CD4-positive, alpha-beta memory T cell (primary cell): ENCODE data around the gene CKLF. TPM values are rescaled to one million over a fixed set of nuclear protein-coding genes. Genes with fewer than 3 reads are reported as not detected.
"Not testable (repeated sequence)": the region's sequence is repeated elsewhere in the genome, so short reads cannot be mapped to it uniquely, and the experiment has no call there.

Experiments
- CTCF ChIA-PET: fragments of 350-600 bp; sonication (Branson Sonifier 250); formaldehyde crosslinking; loops from one replicate; lab custom pipeline; 2021; ENCODE audit warnings: inconsistent platforms; ENCODE audit not compliant: partially characterized antibody; lab: Charles Lee
- POLR2A ChIA-PET: fragments of 350-600 bp; sonication (Branson Sonifier 250); formaldehyde crosslinking; loops from one replicate; lab custom pipeline; 2021; ENCODE audit not compliant: partially characterized antibody; lab: Charles Lee
- DNase-seq, 5 donors: peaks; one replicate each; pipeline versions ENCODE4 v3.0.0 to v3.0.0-alpha.2; 2020 to 2022; ENCODE audit warnings: mixed read lengths in 1 of 5
- H3K27ac ChIP-seq: one replicate; pipeline ENCODE4 v1.7.0; 2013; ENCODE audit warnings: low read depth, low read length
- H3K27me3 ChIP-seq: 2 replicates; pipeline ENCODE4 v1.7.0; 2013; ENCODE audit warnings: mild to moderate bottlenecking, low read length, moderate library complexity; ENCODE audit not compliant: insufficient read depth
- H3K36me3 ChIP-seq: 2 replicates; pipeline ENCODE4 v1.7.0; 2013; ENCODE audit warnings: mild to moderate bottlenecking, low read length, moderate library complexity; ENCODE audit not compliant: insufficient read depth
- H3K4me1 ChIP-seq: 2 replicates; pipeline ENCODE4 v1.7.0; 2013; ENCODE audit warnings: mild to moderate bottlenecking, low read length, moderate library complexity; ENCODE audit not compliant: insufficient read depth
- H3K4me3 ChIP-seq, 2 donors: one replicate each; pipeline ENCODE4 v1.7.0; 2013; ENCODE audit warnings: low read length in 2 of 2, mild to moderate bottlenecking in 1 of 2
- H3K9me3 ChIP-seq, 2 donors: one replicate each; pipeline ENCODE4 v1.7.0; 2013; ENCODE audit warnings: low read length in 2 of 2, control low read depth in 1 of 2; ENCODE audit not compliant: control insufficient read depth in 1 of 2
- H3K27ac Mint-ChIP-seq, 7 donors: one replicate each; pipeline ENCODE4 v1.8.0; 2020 to 2021; ENCODE audit warnings: mixed read lengths in 7 of 7, mild to moderate bottlenecking in 6 of 7, inconsistent platforms in 3 of 7, moderate library complexity in 3 of 7
- H3K27me3 Mint-ChIP-seq, 2 donors: one replicate each; pipeline ENCODE4 v1.8.0; 2020 to 2021; ENCODE audit warnings: mixed read lengths in 2 of 2
- H3K36me3 Mint-ChIP-seq, 2 donors: one replicate each; pipeline ENCODE4 v1.8.0; 2020 to 2021; ENCODE audit warnings: mixed read lengths in 2 of 2, inconsistent platforms in 1 of 2, mild to moderate bottlenecking in 1 of 2
- H3K4me1 Mint-ChIP-seq, 4 donors: one replicate each; pipeline ENCODE4 v1.8.0; 2020 to 2021; ENCODE audit warnings: mixed read lengths in 4 of 4, mild to moderate bottlenecking in 1 of 4
- H3K4me3 Mint-ChIP-seq, 8 donors: one replicate each; pipeline ENCODE4 v1.8.0; 2020 to 2021; ENCODE audit warnings: mixed read lengths in 8 of 8, mild to moderate bottlenecking in 7 of 8, moderate library complexity in 6 of 8, inconsistent platforms in 3 of 8
- H3K9me3 Mint-ChIP-seq, 8 donors: one replicate each; pipeline ENCODE4 v1.8.0; 2020 to 2021; ENCODE audit warnings: mixed read lengths in 8 of 8, mild to moderate bottlenecking in 5 of 8, inconsistent platforms in 3 of 8, moderate library complexity in 1 of 8
- intact Hi-C: fragments of 100-400 bp; cut with micrococcal nuclease; formaldehyde crosslinking; loops from one replicate; pipeline ENCODE4 v1.15.1; 2023
- polyA plus RNA-seq, 2 donors: library from polyadenylated mRNA; unstranded; fragments of 300-500 nt; fragmentation: Illumina TruSeq; gene quantifications; one replicate each; pipeline ENCODE4 v1.2.3, GENCODE V29; 2021
- total RNA-seq, 2 experiments: library from RNA; stranded (reverse); gene quantifications; one replicate each; pipeline ENCODE4 v1.2.3, GENCODE V29; 2021

Gene CKLF
- total and polyA plus RNA-seq, 4 experiments from 2014 or later, result 71.0 to 173 (median 115) TPM

DNA sequence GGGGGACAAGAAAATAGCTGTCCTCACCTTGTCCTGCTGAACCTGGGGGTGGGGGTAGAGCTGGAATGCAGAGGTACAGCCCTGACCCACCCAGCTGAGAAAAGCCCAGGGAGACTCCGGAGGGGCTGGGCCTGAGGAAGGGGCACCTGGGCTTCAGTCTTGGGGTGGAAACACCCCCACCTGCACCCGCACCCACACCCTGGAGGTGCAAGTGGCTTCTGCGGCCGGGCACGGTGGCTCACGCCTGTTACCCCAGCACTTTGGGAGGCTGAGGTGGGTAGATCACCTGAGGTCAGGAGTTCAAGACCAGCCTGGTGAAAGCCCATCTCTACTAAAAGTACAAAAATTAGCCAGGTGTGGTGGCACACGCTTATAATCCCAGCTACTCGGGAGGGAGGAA lies 59.5 kb downstream of the CKLF start:
- DNase-seq, intact Hi-C loops, CTCF ChIA-PET, H3K4me3 ChIP-seq, H3K27ac ChIP-seq, H3K4me3 Mint-ChIP-seq, H3K27ac Mint-ChIP-seq, H3K9me3 Mint-ChIP-seq, POLR2A ChIA-PET, H3K27me3 ChIP-seq, H3K27me3 Mint-ChIP-seq, H3K9me3 ChIP-seq: not testable (repeated sequence)
- peaks cover 48% of the 10 kb centered on the region for H3K36me3 ChIP-seq
- H3K4me1 Mint-ChIP-seq, result peaks cover 3 to 21% (median 12%) of the 10 kb centered on the region in 4 donors
- peaks cover 24% of the 10 kb centered on the region for H3K4me1 ChIP-seq
- H3K36me3 Mint-ChIP-seq, result peaks cover 13 to 34% of the 10 kb centered on the region in 2 donors

DNA sequence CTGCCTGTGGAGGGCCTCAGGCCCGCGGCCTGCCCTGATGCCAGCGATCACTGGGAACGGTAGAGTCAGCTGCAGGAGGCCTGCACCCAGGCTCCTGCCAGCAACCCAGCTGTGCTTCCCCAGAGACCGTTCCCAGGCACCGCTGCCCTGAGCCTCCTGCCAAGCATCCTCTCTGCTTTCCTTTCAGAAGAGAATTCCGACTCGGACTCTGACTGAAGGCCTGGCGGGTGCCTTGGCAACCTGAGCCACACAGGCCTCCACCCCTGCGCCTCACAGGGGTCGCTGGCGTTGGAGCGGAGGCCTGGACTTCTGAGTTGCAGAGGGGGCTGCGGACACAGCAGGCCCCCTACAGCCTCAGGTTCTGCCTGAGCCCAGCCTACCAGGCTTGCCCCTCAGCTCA lies 60.0 kb downstream of the CKLF start:
- Mint-ChIP-seq H3K27ac (peak overlapping the region in 1 of 7 donors; percentile 75), H3K4me1 (peaks cover 3 to 16% (median 9%) of the 10 kb centered on the region in 4 donors), H3K27me3 (no peaks in the 10 kb centered on the region), H3K36me3 (peaks cover 13 to 34% of the 10 kb centered on the region in 2 donors), H3K9me3 (no peaks in the 10 kb centered on the region), H3K4me3 (no peak overlapping the region)
- H3K4me1 ChIP-seq, result peaks cover 18% of the 10 kb centered on the region
- H3K36me3 ChIP-seq, result peaks cover 48% of the 10 kb centered on the region
- H3K27me3 ChIP-seq, result no peaks in the 10 kb centered on the region
- ChIA-PET CTCF (interaction anchor here (1.4 kb wide), 1 partner anchor 22 kb away, joined by 3 read pairs; no protein-coding TSS in a partner anchor), POLR2A (no interaction called here)
- intact Hi-C loops, result no loop called here
- no peak overlapping the region for H3K4me3 ChIP-seq
- no peaks in the 10 kb centered on the region for H3K9me3 ChIP-seq
- no peak for DNase-seq
- H3K27ac ChIP-seq, result no peak overlapping the region

DNA sequence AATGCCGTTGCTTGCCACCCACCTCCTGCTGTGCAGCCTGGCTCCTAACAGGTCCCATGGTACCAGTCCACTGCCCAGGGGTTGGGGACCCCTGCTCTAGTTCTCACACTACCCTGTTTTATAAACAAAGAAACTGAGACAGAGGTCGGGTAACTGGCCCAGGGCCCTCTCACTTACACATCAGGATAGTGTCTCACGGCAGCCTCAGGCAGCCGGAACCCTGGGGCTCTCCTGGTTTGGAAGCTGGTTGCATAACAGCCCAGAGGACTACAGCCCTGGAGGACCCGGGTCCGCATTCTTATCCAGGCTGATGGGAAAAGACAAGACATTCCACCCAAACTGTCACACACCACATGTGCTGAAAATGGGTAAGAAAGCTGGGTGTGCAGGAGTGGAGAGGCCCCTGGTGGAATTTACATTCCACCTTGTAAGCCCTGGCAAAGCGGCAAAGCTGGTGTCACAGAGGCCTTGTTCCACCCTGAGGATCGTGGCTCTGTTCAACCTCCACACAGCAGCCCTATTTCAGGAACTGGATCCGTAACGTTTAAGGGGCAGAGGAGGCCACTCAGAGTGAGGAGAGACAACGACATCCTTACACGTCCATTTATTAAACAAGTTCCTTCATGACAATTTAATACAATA lies 61.9 kb downstream of the CKLF start:
- Histone ChIP-seq H3K4me1 (no peaks in the 10 kb centered on the region), H3K9me3 (no peaks in the 10 kb centered on the region), H3K27ac (no peak overlapping the region), H3K27me3 (no peaks in the 10 kb centered on the region), H3K36me3 (peaks cover 42% of the 10 kb centered on the region), H3K4me3 (no peak overlapping the region)
- Mint-ChIP-seq H3K9me3 (no peaks in the 10 kb centered on the region), H3K4me1 (no peaks in the 10 kb centered on the region), H3K36me3 (peaks cover 13 to 29% of the 10 kb centered on the region in 2 donors), H3K27me3 (no peaks in the 10 kb centered on the region), H3K4me3 (no peak overlapping the region), H3K27ac (no peak overlapping the region)
- no peak for DNase-seq
- POLR2A ChIA-PET, result no interaction called here
- CTCF ChIA-PET, result interaction anchor here (1.3 kb wide), 1 partner anchor 37 kb away, joined by 4 read pairs; no protein-coding TSS in a partner anchor
- intact Hi-C loops, result no loop called here

Other genes starting within 250 kb of the CKLF start
- gene CDH5, start 185.9 kb upstream of the CKLF start, total RNA-seq, result not detected
- gene CDH5, start 185.9 kb upstream of the CKLF start, polyA plus RNA-seq, result not detected
- gene BEAN1, start 125.3 kb upstream of the CKLF start, total RNA-seq, result not detected
- gene BEAN1, start 125.3 kb upstream of the CKLF start, polyA plus RNA-seq, result under 1 TPM in 1 of 2 donors, not detected in 1; 0.23 TPM
- gene TK2, start 2.5 kb upstream of the CKLF start, total RNA-seq, result 10 to 100 TPM in 1 of 2 experiments, 1 to 10 TPM in 1; 9.0 to 10.2 TPM
- 1 to 10 TPM; 3.9 to 5.9 TPM for gene TK2, start 2.5 kb upstream of the CKLF start, polyA plus RNA-seq
- gene CMTM1, start 13.9 kb downstream of the CKLF start, total RNA-seq, result 10 to 100 TPM; 12.2 to 13.4 TPM
- gene CMTM1, start 13.9 kb downstream of the CKLF start, polyA plus RNA-seq, result 1 to 10 TPM in 1 of 2 donors, under 1 TPM in 1; 0.80 to 1.6 TPM
- under 1 TPM; 0.72 to 0.79 TPM for gene CMTM2, start 26.9 kb downstream of the CKLF start, total RNA-seq
- not detected for gene CMTM2, start 26.9 kb downstream of the CKLF start, polyA plus RNA-seq
- 10 to 100 TPM; 74.2 to 74.3 TPM for gene CMTM3, start 52.1 kb downstream of the CKLF start, total RNA-seq
- 100 to 1,000 TPM in 1 of 2 donors, 10 to 100 TPM in 1; 98.8 to 105 TPM for gene CMTM3, start 52.1 kb downstream of the CKLF start, polyA plus RNA-seq
- 1 to 10 TPM; 2.0 to 2.2 TPM for gene CMTM4, start 144.2 kb downstream of the CKLF start, total RNA-seq
- under 1 TPM in 1 of 2 donors, not detected in 1; 0.21 TPM for gene CMTM4, start 144.2 kb downstream of the CKLF start, polyA plus RNA-seq
- gene DYNC1LI2, start 199.0 kb downstream of the CKLF start, total RNA-seq, result 10 to 100 TPM; 73.2 to 78.1 TPM
- gene DYNC1LI2, start 199.0 kb downstream of the CKLF start, polyA plus RNA-seq, result 10 to 100 TPM; 16.0 to 32.9 TPM
- 1 to 10 TPM in 1 of 2 experiments, under 1 TPM in 1; 0.83 to 1.1 TPM for gene TERB1, start 249.0 kb downstream of the CKLF start, total RNA-seq
- not detected for gene TERB1, start 249.0 kb downstream of the CKLF start, polyA plus RNA-seq